HG03442 (cell line): Measurements from ENCODE around the gene BDP1.
"Not testable (repeated sequence)": the region's sequence is repeated elsewhere in the genome, so short reads cannot be mapped to it uniquely, and the experiment has no call there.

Experiments used
- ATAC-seq: cut with Tn5 transposase; IDR thresholded peaks from one replicate; pipeline ENCODE4 v1.9.1; 2021; ENCODE audit warnings: mild to moderate bottlenecking, moderate library complexity; ENCODE audit not compliant: unreplicated experiment

The BDP1 gene

DNA sequence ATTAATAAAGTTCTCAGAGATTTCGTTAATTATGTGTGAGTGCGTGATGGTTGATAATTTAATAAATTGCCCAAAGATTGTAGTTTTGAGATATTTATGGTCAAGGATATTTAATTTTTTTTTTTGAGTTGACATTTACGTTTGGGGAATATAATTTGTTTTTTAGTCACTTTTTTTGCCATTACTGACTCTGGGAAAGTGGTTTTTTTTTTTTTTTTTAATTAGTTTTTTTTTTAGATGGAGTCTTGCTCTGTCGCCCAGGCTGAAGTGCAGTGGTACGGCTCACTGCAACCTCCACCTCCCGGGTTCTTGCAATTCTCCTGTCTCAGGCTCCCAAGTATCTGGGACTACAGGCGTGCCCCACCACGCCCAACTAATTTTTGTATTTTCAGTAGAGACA lies 1.7 kb downstream of the BDP1 start:
- ATAC-seq = no peak

DNA sequence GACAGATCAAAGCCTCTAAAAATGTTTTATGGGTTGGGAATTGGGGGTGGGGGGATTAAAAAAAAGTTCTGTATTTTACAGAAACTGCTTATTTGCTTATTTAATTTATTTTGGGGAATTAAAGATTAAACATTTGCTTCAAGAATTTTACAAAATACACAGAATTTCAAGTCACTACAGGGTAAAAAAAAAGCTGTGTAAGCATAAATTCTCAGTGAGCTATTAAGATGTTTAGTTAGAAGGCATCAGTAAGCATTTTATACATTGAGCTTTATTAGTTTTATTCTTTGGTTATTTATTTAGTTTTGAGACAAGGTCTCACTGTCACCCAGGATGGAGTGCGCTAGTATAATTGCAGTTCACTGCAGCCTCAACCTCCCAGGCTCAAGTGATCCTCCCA lies 5.2 kb downstream of the BDP1 start:
- ATAC-seq = no peak

DNA sequence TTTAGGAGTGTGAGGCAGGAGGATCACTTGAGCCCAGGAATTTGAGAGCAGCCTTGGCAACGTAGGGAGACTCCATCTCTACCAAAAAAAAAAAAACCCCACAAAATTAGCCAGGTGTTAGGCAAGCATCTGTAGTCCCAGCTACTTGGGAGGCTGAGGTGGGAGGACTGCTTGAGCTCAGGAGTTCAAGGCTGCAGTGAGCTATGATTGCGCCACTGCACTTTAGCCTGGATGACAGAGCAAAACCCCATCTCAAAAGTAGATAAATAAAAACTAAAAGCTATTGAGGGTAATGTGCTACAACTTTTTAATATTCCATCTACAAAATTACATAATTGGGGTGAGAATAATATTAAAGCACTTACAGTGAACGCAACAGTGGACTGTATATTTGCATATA lies 5.9 kb downstream of the BDP1 start:
- no peak for ATAC-seq

DNA sequence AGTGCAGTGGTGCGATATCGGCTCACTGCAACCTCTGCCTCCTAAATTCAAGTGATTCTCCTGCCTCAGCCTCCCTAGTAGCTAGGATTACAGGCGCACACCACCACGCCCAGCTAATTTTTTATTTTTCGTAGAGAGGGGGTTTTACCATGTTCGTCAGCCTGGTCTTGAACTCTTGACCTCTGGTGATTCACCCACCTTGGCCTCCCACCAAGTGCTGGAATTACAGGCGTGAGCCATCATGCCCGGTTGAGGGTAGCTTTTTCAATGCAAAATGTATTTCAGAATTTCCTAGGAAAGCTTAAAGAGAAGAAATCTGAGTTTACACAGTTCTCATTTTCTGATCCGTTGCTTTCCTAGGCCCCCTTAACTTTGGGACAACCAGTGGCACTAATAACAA lies 15.7 kb downstream of the BDP1 start:
- no peak for ATAC-seq

DNA sequence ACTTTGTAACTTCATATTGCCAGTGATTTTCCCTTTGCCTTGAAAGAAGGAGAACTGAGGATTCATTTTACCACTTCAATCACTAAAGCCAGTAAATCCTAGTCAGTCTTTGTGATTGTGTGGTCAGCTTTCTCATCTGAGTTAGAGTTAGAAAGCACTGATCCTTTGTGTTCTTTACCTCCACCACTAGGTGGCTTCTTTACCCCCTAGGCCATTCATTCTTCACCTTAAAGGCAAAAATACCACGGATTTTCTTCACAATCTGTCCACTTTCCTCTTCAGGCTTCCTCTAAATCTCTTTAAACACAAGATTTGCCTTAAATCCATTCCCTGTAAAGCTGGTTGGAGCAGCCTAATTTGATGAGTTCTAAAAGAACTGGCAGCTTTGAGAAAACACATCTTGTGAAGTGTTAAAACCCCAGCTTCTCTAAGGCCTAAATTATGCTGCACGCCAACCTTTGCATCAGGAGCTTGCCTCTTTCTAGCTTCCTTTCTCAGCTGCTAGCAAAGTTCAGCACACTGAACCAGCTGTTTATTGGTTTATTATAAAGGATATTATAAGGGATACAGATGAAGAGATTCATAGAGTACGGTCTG lies 20.4 kb downstream of the BDP1 start:
- ATAC-seq = no peak

DNA sequence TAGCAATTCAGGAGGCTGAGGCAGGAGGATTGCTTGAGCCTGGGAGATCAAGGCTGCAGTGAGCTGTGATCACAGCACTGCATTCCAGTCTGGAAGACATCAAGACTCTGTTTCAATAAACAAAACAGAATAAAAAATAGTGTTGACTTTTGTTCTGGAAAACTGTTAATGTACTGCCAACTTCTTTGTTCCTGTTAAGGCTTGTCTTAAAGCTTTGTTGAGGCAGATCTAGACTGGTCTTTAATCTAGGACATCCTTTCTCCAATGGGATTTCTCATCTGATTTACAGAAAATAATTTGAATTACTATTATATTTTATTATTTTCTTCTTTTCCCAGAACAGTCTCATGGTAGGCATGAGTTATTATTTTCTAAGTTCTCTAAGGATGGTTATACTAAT lies 26.0 kb downstream of the BDP1 start:
- no peak for ATAC-seq

DNA sequence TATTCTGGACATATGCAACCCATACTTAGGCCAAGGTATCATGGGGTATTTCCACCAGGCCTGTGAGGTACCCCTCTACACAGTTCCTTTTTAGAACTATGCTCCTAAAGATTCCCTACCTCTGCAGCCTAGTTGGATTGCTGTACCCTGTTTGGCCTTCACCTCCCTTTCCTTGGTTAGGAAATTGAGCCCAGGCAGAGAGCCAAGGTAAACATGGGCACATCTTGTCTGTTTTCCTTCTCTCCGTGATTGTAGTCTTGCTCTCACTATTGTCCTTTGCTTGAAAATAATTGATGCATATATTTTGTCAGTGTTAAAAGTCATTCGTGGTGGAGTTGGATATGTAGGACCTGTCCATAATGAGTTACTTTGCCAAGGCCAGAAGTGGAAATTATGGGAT lies 26.7 kb downstream of the BDP1 start:
- no peak for ATAC-seq

DNA sequence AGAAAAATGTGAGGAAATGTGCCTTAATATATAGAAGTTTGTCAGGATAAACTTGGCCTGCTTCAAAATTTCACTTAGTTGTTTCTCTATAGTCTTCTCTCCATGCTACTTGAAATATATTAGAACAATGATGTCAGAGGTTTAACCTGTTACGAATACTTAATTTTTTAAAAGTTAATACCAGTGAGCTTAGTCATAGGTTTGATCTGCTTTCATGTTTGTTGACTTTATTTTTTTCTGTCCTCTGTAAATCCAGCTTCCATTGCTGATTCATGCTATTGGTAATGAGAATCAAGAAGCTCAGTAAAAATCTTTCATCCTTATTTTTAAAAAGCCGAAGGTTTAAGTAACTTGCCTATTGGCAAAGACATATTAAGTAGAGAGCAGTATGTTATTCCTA lies 27.9 kb downstream of the BDP1 start:
- ATAC-seq = no peak

DNA sequence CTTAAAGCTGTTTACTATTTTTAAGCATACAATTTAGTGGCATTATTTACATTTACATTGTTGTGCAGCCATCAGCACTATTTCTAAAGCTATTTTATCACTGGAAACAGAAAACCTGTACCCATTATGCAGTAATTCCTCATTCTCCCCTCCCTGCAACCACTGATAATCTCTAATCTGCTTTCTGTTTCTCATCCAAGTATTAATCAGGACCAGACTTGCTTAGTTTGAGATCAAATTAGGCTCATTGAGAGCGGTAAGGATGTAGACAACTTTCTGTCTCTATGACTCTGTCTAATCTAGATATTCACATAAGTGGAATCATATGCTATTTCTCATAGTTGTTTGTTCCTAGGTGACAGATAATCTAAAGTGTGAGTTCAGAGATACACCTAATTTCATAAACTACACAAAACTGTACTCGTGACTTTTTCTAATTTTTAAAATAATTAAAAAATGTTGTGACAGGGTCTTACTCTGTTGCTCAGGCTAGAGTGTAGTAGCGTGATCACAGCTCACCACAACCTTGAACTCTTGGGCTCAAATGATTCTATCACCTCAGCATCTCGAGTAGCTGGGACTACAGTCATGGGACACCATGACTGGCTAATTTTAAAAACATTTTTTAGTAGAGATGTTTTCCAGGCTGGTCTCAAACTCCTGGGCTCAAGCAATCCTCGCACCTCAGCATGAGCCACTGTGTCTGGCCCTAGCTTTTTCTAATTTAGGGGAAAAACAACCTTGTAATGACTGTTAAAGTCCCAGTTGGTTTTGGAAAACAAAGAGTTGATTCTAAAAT lies 37.6 kb downstream of the BDP1 start:
- ATAC-seq = no peak

DNA sequence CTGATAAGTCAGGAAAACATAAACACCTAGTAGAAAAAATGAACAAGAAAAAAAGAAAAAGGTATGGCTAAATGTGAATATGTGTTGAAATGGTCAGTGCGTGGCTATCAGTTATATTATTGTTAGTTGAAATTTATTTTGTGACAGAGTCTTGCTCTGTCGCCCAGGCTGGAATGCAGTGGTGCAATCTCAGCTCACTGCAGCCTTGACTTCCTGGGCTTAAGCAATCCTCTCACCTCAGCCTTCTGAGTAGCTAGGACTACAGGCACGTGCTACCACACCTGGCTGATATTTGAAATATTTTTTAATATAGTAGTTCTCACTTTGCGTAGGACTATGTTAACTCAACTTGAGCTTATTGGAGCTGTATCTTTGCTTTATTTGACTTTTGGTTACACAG lies 38.8 kb downstream of the BDP1 start:
- not testable (repeated sequence) for ATAC-seq

DNA sequence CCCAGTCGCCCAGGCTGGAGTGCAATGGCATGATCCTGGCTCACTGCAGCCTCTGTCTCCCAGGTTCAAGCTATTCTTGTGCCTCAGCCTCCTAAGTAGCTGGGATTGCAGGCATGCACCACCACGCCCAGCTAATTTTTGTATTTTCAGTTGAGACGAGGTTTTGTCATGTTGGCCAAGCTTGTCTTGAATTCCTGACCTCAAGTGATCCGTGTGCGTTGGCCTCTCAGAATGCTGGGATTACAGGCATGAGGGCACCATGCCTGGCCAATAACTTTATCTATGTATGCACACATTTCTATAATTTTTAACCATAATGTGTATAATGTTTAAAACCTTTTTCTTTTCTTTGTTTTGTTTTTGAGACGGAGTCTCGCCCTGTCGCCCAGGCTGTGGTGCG lies 43.3 kb downstream of the BDP1 start:
- ATAC-seq = not testable (repeated sequence)

DNA sequence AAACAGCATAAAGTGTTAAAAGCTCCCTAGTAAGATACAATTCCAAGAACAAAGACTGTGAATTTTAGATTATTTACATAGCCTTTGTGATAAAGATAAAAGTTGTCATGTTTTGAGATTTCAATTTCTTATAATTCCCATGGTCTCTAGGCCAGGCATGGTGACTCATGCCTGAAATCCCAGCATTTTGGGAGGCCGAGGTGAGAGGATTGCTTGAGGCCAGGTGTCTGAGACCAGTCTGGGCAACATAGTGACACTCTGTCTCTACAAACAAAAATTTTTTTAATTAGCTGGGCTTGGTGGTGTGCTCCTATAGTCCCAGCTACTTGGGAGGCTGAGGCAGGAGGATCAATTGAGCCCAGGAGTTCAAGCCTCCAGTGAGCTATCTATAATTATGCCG lies 48.1 kb downstream of the BDP1 start:
- ATAC-seq = no peak

DNA sequence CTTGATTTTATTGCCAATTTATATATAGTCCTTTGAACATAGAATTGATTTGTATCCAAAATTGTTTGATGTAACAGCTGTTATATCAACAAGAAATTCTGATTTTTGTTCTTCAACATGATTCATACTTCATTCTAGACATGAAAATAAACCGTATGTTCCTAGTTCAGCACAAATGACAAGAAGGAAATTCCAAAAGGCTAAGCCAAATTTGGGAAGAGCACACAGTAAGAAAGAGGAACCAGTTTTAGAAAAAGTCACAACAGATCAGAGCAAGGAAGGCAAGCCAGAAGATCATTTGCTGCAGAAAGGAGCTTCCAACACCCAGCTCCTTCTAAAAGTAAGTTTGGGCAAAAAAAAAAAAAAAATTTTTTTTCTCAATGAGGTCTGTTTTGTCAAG lies 66.7 kb downstream of the BDP1 start:
- ATAC-seq = no peak

DNA sequence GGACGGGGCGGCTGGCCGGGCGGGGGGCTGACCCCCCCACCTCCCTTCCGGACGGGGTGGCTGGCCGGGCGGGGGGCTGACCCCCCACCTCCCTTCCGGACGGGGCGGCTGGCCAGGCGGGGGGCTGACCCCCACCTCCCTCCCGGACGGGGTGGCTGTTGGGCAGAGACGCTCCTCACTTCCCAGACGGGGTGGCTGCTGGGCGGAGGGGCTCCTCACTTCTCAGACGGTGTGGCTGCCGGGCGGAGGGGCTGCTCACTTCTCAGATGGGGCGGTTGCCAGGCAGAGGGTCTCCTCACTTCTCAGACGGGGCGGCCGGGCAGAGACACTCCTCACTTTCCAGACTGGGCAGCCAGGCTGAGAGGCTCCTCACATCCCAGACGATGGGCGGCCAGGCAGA lies 70.2 kb downstream of the BDP1 start:
- ATAC-seq = not testable (repeated sequence)

DNA sequence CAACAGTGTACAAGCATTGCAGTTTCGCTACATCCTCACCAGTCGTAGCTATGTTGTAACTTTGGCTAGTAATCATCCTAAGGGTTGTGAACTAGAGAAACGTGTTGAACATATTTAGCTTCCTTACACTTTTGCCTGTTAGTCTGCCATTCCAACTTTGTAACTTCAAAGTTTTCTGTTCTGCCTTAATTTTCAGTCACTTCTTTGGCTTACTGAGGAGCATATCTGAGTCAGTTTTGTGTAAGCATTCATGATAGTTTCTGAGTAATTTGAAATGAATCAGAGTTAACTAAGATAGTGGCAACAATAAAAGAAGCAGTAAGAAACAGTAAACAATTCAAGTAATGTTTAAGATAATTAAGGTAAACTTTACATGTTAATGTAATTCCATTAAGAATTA lies 72.8 kb downstream of the BDP1 start:
- ATAC-seq = no peak

DNA sequence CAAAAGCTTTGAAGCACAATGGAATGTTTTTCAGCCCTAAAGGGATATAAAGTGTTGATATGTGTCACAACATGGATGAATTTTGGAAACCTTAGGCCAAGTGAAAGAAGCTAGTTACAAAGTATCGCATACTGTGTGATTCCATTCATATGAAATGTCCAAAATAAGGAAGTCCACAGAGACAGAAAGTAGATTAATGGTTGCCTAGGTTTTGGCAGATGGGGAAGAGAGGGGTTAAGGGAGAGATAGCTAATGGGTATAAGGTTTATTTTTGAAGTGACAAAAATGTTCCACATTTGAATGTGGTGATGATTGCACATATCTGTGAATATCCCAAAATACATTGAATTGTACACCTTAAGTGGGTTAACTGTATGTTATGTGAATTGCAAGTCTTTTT lies 74.2 kb downstream of the BDP1 start:
- no peak for ATAC-seq

DNA sequence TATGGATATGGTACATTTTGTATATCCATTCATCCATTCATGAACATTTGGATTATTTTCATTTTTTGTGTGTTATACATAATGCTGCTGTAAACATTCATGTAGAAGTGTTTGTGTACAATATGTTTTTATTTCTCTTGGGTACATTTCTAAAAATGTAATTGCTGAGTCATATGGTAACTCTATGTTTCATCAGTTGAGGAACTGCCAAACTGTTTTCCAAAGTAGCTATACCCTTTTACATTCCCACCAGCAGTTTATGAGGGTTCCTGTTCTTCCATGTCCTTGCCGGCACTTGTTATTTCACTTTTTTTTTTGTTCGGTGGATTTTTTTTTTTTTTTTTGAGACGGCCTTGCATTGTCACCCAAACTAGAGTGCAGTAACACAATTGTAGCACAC lies 77.7 kb downstream of the BDP1 start:
- no peak for ATAC-seq

DNA sequence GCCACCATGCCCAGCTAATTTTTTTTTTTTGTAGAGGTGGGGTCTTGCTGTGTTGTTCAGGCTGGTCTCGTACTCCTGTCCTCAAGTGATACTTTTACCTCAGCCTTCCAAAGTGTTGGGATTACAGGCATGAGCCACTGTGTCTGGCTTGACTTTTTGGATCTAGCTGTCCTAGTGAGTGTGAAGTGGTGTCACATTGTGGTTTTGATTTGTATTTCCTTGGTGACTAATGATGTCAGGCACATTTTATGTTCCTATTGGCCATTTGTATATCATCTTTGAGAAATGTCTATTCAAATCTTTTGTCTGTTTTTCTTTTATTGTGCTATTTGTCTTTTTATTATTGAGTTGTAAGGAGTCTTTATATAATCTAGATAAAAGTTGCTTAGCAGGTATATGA lies 78.2 kb downstream of the BDP1 start:
- ATAC-seq = no peak

DNA sequence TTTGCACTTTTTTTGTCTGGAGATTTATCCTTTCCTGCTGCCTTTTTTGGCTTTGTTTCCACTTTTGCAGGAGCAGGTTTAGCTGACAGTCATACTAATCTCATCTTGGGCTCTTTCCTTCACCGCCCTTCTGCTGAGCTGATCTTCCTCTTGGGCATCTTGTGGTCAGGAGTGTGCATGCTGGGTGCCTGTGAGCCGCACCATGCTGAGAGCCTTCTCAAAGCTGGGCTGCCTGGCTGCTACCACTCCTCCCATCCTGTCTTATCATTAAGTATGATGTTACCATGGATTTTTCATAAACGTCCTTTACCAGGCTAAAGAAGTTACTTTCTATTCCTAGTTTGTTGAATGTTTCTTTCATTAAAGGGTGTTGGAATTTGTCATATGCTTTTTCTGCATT lies 82.2 kb downstream of the BDP1 start:
- no peak for ATAC-seq

DNA sequence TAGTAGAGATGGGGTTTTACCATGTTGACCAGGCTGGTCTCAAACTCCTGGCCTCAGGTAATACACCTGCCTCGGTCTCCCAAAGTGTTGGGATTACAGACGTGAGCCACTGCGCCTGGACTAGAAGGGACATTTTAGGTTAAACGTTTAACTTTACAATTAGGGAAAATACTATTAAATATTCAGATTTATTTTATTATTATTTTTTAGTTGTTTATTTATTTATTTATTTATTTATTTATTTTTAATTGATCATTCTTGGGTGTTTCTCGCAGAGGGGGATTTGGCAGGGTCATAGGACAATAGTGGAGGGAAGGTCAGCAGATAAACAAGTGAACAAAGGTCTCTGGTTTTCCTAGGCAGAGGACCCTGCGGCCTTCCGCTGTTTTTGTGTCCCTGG lies 95.4 kb downstream of the BDP1 start:
- ATAC-seq = not testable (repeated sequence)

DNA sequence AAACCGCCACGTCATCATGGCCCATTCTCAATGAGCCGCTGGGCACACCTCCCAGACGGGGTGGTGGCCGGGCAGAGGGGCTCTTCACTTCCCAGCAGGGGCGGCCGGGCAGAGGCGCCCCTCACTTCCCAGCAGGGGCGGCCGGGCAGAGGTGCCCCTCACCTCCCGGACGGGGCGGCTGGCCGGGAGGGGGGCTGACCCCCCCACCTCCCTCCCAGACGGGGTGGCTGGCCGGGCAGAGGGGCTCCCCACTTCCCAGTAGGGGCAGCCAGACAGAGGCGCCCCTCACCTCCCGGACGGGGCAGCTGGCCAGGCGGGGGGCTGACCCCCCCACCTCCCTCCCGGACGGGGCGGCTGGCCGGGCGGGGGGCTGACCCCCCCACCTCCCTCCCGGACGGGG lies 96.1 kb downstream of the BDP1 start:
- ATAC-seq = not testable (repeated sequence)

DNA sequence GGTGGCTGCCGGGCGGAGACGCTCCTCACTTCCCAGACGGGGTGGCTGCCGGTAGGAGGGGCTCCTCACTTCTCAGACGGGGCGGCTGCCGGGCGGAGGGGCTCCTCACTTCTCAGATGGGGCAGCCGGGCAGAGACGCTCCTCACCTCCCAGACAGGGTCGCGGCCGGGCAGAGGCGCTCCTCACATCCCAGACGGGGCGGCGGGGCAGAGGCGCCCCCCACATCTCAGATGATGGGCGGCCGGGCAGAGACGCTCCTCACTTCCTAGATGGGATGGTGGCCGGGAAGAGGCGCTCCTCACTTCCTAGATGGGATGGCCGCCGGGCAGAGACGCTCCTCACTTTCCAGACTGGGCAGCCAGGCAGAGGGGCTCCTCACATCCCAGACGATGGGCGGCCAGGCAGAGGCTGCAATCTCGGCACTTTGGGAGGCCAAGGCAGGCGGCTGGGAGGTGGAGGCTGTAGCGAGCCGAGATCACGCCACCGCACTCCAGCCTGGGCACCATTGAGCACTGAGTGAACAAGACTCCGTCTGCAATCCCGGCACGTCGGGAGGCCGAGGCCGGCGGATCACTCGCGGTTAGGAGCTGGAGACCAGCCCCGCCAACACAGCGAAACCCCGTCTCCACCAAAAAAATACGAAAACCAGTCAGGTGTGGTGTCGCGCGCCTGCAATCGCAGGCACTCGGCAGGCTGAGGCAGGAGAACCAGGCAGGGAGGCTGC lies 96.7 kb downstream of the BDP1 start:
- not testable (repeated sequence) for ATAC-seq
